Tibial artery (tissue), 4 donors: ENCODE data around the gene EEF2K.

Experiments
- DNase-seq, 2 donors: peaks; one replicate each; pipeline ENCODE4 v3.0.0-alpha.2; 2019
- H3K27ac ChIP-seq, 2 donors: fragments of 200-600 bp; sonication (generic) in 1 of 2; 1 replicate in 1 of 2; 2 replicates in 1 of 2; pipeline ENCODE4 v1.5.1; 2018 to 2019; ENCODE audit warnings: mild to moderate bottlenecking in 1 of 2
- H3K27me3 ChIP-seq, 2 donors: fragments of 200-600 bp; sonication (generic) in 1 of 2; one replicate each; pipeline versions ENCODE4 v1.5.1 to v1.6.0; 2016 to 2019
- H3K36me3 ChIP-seq, 3 donors: fragments of 200-600 bp; sonication (generic) in 2 of 3; one replicate each; pipeline ENCODE4 v1.5.1; 2016 to 2019; ENCODE audit warnings: mild to moderate bottlenecking in 2 of 3
- H3K4me1 ChIP-seq, 4 donors: fragments of 200-600 bp; sonication (generic) in 2 of 4; 1 replicate in 3 of 4; 2 replicates in 1 of 4; pipeline ENCODE4 v1.5.1; 2016 to 2019
- H3K4me3 ChIP-seq, 2 donors: fragments of 200-600 bp; sonication (generic) in 1 of 2; 1 replicate in 1 of 2; 2 replicates in 1 of 2; pipeline ENCODE4 v1.5.1; 2018 to 2019; ENCODE audit warnings: mild to moderate bottlenecking in 2 of 2
- H3K9me3 ChIP-seq, 3 donors: fragments of 200-600 bp; sonication (generic) in 1 of 3; one replicate each; pipeline ENCODE4 v1.5.1; 2016 to 2019
- intact Hi-C: fragments of 100-400 bp; cut with DNase I; formaldehyde crosslinking; loops from one replicate; pipeline ENCODE4 v1.15.0; 2023; ENCODE audit warnings: low total_unique reads
- TF ChIP-seq, protein P1 (sequence below), 2 experiments: fragments of 200-600 bp in 1 of 2; fragments of 450-650 bp in 1 of 2; IDR thresholded peaks; one replicate each; pipeline ENCODE4 v1.5.1; 2017 to 2019; ENCODE audit warnings: antibody characterized with exemption in 2 of 2, mild to moderate bottlenecking in 1 of 2, moderate library complexity in 1 of 2

EEF2K gene

DNA sequence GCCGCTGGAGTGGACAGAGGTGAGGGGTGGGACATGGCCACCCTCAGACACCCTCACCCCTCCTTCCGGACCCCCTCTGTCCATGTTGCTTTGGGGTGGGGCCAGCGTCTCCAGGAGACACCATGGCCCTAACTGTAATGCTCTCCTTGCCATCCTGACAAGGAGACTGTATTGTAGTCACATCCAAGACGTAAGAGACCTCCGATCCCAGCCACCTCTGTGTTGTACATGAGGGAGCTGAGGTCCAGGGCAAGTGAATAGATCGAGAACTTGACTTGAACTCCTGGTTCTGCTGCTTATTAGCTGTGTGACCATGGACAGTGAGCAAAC, 121.3 kb downstream of the EEF2K start:
- no peak overlapping the region for H3K4me3 ChIP-seq
- TF ChIP-seq, protein P1, sequence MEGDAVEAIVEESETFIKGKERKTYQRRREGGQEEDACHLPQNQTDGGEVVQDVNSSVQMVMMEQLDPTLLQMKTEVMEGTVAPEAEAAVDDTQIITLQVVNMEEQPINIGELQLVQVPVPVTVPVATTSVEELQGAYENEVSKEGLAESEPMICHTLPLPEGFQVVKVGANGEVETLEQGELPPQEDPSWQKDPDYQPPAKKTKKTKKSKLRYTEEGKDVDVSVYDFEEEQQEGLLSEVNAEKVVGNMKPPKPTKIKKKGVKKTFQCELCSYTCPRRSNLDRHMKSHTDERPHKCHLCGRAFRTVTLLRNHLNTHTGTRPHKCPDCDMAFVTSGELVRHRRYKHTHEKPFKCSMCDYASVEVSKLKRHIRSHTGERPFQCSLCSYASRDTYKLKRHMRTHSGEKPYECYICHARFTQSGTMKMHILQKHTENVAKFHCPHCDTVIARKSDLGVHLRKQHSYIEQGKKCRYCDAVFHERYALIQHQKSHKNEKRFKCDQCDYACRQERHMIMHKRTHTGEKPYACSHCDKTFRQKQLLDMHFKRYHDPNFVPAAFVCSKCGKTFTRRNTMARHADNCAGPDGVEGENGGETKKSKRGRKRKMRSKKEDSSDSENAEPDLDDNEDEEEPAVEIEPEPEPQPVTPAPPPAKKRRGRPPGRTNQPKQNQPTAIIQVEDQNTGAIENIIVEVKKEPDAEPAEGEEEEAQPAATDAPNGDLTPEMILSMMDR (IDR thresholded peaks at IDR 0.05) = no peak
- H3K4me1 ChIP-seq = no peaks in the 10 kb centered on the region
- no peak overlapping the region for H3K27ac ChIP-seq
- intact Hi-C loops = no loop called here
- DNase-seq = no peak
- H3K36me3 ChIP-seq = peaks cover 35 to 94% (median 87%) of the 10 kb centered on the region in 3 donors
- no peaks in the 10 kb centered on the region for H3K9me3 ChIP-seq
- H3K27me3 ChIP-seq = no peaks in the 10 kb centered on the region

DNA sequence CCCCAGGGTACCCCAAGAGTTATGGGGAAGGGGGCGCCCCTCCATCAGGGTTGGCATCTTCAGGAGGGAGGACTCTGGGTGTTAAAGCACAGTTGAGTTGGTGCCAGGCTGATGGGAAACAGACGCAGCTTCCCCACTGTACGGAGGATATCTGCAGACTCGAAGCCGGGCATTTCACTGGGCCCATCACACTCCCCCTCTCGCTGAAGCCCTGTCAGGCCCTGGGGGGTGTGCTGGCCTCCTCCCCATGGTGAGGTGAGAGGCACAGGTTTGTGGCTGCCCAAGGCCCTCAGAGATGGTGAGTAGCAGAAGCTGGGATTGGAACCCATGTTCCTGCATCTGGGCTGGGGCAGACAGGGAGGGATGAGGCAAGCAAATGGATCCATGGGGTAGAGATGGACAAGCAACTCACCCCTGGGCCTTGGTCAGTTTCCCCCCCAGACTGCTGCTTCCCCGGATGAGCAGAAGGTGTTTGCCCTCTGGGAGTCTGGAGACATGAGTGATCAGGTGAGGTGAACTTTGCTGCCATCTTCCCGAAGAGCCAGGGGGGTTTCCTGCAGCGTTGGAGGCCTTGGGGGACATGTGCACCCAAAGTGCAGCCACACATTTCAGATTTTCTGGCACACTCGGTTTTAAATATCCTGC, 122.1 kb downstream of the EEF2K start:
- H3K4me1 ChIP-seq = no peaks in the 10 kb centered on the region
- no peak for DNase-seq
- no peak overlapping the region for H3K4me3 ChIP-seq
- no peak overlapping the region for H3K27ac ChIP-seq
- TF ChIP-seq, protein P1 (IDR thresholded peaks at IDR 0.05) = no peak
- H3K36me3 ChIP-seq = peaks cover 39 to 94% (median 84%) of the 10 kb centered on the region in 3 donors
- H3K27me3 ChIP-seq = no peaks in the 10 kb centered on the region
- no peaks in the 10 kb centered on the region for H3K9me3 ChIP-seq
- intact Hi-C loops = no loop called here

DNA sequence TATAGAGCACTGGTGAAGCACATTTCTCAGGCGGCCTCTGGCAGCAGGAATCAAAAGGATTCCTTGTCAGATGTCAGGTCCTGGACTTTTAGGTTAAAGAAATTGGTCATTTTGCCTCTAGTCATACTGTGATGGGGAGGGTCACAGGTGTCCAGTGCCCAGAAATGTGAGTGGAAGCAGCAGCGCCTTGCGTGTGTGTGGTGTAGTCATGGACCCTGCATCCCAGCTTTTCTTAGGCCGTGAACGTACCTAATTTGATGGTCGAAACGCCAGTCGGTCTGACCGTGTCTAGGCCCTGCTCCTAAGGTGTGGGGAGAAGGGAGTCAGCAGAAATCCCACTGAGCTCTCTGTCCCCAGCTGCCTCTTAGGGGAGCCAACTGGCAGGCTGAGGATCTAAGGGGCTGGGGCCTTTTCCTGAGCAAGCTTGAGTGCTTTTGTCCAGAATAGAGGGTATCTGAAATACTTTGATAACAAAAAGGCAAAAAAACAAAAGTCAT, 123.2 kb downstream of the EEF2K start:
- intact Hi-C loops = no loop called here
- Histone ChIP-seq H3K36me3 (peaks cover 47 to 94% (median 84%) of the 10 kb centered on the region in 3 donors), H3K4me1 (no peaks in the 10 kb centered on the region), H3K27me3 (no peaks in the 10 kb centered on the region), H3K27ac (no peak overlapping the region), H3K9me3 (no peaks in the 10 kb centered on the region), H3K4me3 (no peak overlapping the region)
- DNase-seq = no peak
- TF ChIP-seq, protein P1 (IDR thresholded peaks at IDR 0.05) = no peak

DNA sequence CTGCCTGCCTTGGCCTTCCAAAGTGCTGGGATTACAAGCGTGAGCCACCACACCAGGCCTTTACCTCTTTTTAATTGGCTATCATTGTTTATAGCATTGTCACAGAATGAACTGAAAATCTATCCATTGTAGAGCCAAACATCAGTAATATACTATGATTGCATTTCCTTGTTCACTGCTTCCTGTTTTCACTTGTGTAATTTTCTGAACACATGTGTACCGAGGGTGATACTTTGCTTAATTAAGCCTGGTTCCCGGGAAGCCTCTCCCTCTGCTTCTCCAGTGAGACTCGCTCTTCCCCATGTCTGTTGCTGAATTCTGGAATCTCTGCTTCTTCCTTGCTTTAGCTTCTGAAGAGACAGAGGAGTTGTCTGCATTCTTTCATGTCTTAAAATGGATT, 124.2 kb downstream of the EEF2K start:
- Histone ChIP-seq H3K36me3 (peaks cover 45 to 94% (median 83%) of the 10 kb centered on the region in 3 donors), H3K27me3 (no peaks in the 10 kb centered on the region), H3K9me3 (no peaks in the 10 kb centered on the region), H3K4me3 (no peak overlapping the region), H3K27ac (no peak overlapping the region), H3K4me1 (no peaks in the 10 kb centered on the region)
- TF ChIP-seq, protein P1 (IDR thresholded peaks at IDR 0.05) = no peak
- no peak for DNase-seq
- intact Hi-C loops = no loop called here

DNA sequence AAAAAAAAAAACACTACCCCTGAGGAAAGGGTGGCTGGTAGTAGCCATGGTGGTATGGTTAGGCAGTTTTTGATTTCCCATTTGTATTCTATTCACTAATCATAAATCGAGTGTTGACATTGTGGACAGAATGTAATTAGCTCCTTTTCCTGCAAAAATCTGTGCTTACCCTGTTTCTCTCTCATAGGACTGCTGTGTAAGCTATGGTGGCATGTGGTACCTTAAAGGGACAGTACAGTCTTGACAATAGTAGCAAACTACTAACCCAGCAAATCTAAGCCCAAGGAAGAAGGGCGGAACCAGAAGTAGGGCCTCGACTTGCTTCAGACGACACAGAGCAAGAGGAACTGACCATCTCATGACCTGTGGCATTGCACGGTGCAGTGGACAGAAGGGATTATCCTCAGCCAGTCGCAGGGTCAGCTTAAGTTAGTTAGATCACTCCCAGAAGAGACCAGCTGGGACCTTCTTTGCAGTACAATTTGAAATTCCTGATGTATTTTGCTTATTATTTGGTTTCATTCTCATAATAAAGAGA, 127.4 kb downstream of the EEF2K start:
- no peaks in the 10 kb centered on the region for H3K4me1 ChIP-seq
- no peak overlapping the region for H3K27ac ChIP-seq
- peaks cover 58 to 80% (median 63%) of the 10 kb centered on the region in 3 donors for H3K36me3 ChIP-seq
- peaks cover 3 to 13% (median 4%) of the 10 kb centered on the region in 3 donors for H3K9me3 ChIP-seq
- TF ChIP-seq, protein P1 (IDR thresholded peaks at IDR 0.05) = no peak
- H3K27me3 ChIP-seq = no peaks in the 10 kb centered on the region
- intact Hi-C loops = no loop called here
- no peak overlapping the region for H3K4me3 ChIP-seq
- DNase-seq = peak in 1 of 2 donors; percentile 54
